ENCODE measurements around the gene PACSIN1. TPM values are rescaled to one million over a fixed set of nuclear protein-coding genes. Genes with fewer than 3 reads are reported as not detected.
A peak's percentile ranks its signal among the peaks of the same experiment; 100 is the strongest.

The PACSIN1 gene
- total RNA-seq, 1 donor from 2014 or later: 11.3 TPM

- DNase-seq (no peak), ATAC-seq (ENCODE audit: poor library complexity) (no peak)
- intact Hi-C loops (cut with DNase I): no loop called here
Observed at GRCh38 chr6:34534656-34535055, 68.8 kb downstream of the PACSIN1 start.

- ATAC-seq (ENCODE audit: poor library complexity) (no peak), DNase-seq (no peak)
- intact Hi-C loops (cut with DNase I): no loop called here
Observed at GRCh38 chr6:34535199-34535598, 69.3 kb downstream of the PACSIN1 start.

GRCh38 chr6:34535646-34536045 is 69.8 kb downstream of the PACSIN1 start:
- ATAC-seq (ENCODE audit: poor library complexity): no peak
- intact Hi-C loops (cut with DNase I): no loop called here

GRCh38 chr6:34536251-34536958 is 70.5 kb downstream of the PACSIN1 start:
- intact Hi-C loops (cut with DNase I): no loop called here
- no peak for DNase-seq
- no peak for ATAC-seq (ENCODE audit: poor library complexity)

More at GRCh38 chr6:34535646-34536045, 69.8 kb downstream of the PACSIN1 start:
- no peak for DNase-seq

GRCh38 chr6:34536959-34537848 is 71.3 kb downstream of the PACSIN1 start:
- DNase-seq (no peak), ATAC-seq (ENCODE audit: poor library complexity) (no peak)
- intact Hi-C loops (cut with DNase I): no loop called here

- no peak for ATAC-seq (ENCODE audit: poor library complexity)
- no peak for DNase-seq
- intact Hi-C loops (cut with DNase I): no loop called here
Observed at GRCh38 chr6:34537922-34538550, 72.2 kb downstream of the PACSIN1 start.

- DNase-seq: no peak
- no peak for ATAC-seq (ENCODE audit: poor library complexity)
- intact Hi-C loops (cut with DNase I): no loop called here
Observed at GRCh38 chr6:34538581-34538980, 72.7 kb downstream of the PACSIN1 start.

GRCh38 chr6:34539181-34539580 is 73.3 kb downstream of the PACSIN1 start:
- ATAC-seq (ENCODE audit: poor library complexity) (no peak), DNase-seq (no peak)
- intact Hi-C loops (cut with DNase I): no loop called here

- no peak for ATAC-seq (ENCODE audit: poor library complexity)
- intact Hi-C loops (cut with DNase I): no loop called here
- DNase-seq: no peak
Observed at GRCh38 chr6:34540222-34540621, 74.3 kb downstream of the PACSIN1 start.

GRCh38 chr6:34540841-34541240 is 75.0 kb downstream of the PACSIN1 start:
- no peak for DNase-seq
- intact Hi-C loops (cut with DNase I): no loop called here
- ATAC-seq (ENCODE audit: poor library complexity): no peak

GRCh38 chr6:34543421-34543820 is 77.5 kb downstream of the PACSIN1 start:
- intact Hi-C loops (cut with DNase I): no loop called here
- no peak for ATAC-seq (ENCODE audit: poor library complexity)
- no peak for DNase-seq

- DNase-seq (no peak), ATAC-seq (ENCODE audit: poor library complexity) (no peak)
- intact Hi-C loops (cut with DNase I): no loop called here
Observed at GRCh38 chr6:34544052-34544604, 78.3 kb downstream of the PACSIN1 start.

GRCh38 chr6:34544776-34545471 is 79.0 kb downstream of the PACSIN1 start:
- intact Hi-C loops (cut with DNase I): no loop called here
- ATAC-seq (ENCODE audit: poor library complexity) (no peak), DNase-seq (no peak)

- intact Hi-C loops (cut with DNase I): no loop called here
- peak; percentile 70 for ATAC-seq (ENCODE audit: poor library complexity)
- DNase-seq: peak; percentile 72
Observed at GRCh38 chr6:34546551-34547321, 80.9 kb downstream of the PACSIN1 start.

GRCh38 chr6:34547701-34548644 is 82.1 kb downstream of the PACSIN1 start:
- intact Hi-C loops (cut with DNase I): no loop called here
- no peak for DNase-seq
- no peak for ATAC-seq (ENCODE audit: poor library complexity)

GRCh38 chr6:34549026-34549803 is 83.3 kb downstream of the PACSIN1 start:
- no peak for ATAC-seq (ENCODE audit: poor library complexity)
- no peak for DNase-seq
- intact Hi-C loops (cut with DNase I): no loop called here
